ENCODE results near the gene RAB40C. TPM values are rescaled to one million over a fixed set of nuclear protein-coding genes. Genes with fewer than 3 reads are reported as not detected.

RAB40C gene
- total and polyA plus RNA-seq, 9 of the 15 experiments (the other 6 are each of a cell fraction or from before 2014, with no cell fraction given) = 0.17 to 23.4 (median 8.7) TPM

DNA sequence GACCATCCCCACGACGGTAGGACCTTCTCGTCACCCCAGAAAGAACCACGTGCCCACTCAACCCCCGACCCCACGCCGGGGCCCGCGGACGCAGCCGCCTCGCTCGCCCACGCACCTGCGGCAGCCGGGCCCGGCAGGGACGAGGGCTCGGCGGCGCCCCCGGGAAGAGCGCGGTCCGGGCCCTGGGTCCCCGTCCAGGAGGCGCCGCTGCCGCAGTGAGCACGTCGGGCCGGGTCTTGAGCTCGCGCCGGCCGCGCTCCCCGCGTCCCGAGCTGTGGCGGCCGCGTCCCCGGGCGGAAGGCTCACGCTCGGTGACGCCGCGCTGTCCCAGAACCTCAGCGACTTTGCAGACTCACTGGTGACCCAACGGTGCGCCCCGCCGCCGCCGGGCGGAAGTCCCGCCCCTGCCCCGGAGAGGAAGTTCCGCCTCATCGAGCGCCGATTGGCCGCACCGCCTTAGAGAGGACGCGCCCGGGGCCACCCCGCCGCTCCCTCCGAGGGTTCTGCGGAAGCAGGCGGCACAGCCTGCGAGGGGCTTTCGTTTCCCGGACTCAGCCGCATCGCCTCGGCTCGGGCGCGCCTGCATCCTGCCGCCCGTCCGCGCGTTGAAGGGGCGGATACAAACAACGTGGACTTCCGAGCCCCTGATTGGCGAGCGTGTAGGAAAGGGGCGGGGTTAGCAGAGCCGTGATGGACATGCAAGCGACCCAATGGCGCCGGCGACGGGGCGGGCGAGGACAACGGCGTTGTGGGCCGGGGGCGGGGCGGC, 793 bp upstream of the RAB40C start (continued):
- TF ChIP-seq, protein P1, sequence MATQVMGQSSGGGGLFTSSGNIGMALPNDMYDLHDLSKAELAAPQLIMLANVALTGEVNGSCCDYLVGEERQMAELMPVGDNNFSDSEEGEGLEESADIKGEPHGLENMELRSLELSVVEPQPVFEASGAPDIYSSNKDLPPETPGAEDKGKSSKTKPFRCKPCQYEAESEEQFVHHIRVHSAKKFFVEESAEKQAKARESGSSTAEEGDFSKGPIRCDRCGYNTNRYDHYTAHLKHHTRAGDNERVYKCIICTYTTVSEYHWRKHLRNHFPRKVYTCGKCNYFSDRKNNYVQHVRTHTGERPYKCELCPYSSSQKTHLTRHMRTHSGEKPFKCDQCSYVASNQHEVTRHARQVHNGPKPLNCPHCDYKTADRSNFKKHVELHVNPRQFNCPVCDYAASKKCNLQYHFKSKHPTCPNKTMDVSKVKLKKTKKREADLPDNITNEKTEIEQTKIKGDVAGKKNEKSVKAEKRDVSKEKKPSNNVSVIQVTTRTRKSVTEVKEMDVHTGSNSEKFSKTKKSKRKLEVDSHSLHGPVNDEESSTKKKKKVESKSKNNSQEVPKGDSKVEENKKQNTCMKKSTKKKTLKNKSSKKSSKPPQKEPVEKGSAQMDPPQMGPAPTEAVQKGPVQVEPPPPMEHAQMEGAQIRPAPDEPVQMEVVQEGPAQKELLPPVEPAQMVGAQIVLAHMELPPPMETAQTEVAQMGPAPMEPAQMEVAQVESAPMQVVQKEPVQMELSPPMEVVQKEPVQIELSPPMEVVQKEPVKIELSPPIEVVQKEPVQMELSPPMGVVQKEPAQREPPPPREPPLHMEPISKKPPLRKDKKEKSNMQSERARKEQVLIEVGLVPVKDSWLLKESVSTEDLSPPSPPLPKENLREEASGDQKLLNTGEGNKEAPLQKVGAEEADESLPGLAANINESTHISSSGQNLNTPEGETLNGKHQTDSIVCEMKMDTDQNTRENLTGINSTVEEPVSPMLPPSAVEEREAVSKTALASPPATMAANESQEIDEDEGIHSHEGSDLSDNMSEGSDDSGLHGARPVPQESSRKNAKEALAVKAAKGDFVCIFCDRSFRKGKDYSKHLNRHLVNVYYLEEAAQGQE (IDR thresholded peaks at IDR 0.05; ENCODE audit: borderline replicate concordance) = peak; percentile 31; the same call in 1 of the 2 replicates
- TF ChIP-seq, protein P1 (CRISPR knock-in tag; IDR thresholded peaks at IDR 0.05; ENCODE audit: low read depth) = no peak
- TF ChIP-seq FOXA3 (CRISPR knock-in tag; conservative IDR thresholded peaks at IDR 0.05 in 1 of 2, IDR thresholded peaks at IDR 0.05 in 1 of 2) = peak in 1 of 2 experiments; percentile 56; a peak in 1 of 4 replicates
- TF ChIP-seq ILK (tag; IDR thresholded peaks at IDR 0.05; ENCODE audit: borderline replicate concordance, low read depth) = no peak
- TF ChIP-seq MCM5 (IDR thresholded peaks at IDR 0.05; ENCODE audit: low read depth) = no peak
- TF ChIP-seq FOSL1 (tag; conservative IDR thresholded peaks at IDR 0.05) = 0 out of 2 replicates have a peak, but pooled peaks have one; percentile 2
- TF ChIP-seq NFRKB (IDR thresholded peaks at IDR 0.05; ENCODE audit: low read depth) = 0 out of 2 replicates have a peak, but pooled peaks have one; percentile 3
- peak; percentile 55 for TF ChIP-seq ZNF316 (IDR thresholded peaks at IDR 0.05)
- no peak; the same call in 1 of the 2 replicates for TF ChIP-seq ZNF780A (CRISPR knock-in tag; IDR thresholded peaks at IDR 0.05)
- no peak for TF ChIP-seq SREBF2 (CRISPR knock-in tag; IDR thresholded peaks at IDR 0.05)
- peak; percentile 87 for TF ChIP-seq NFE2 (IDR thresholded peaks at IDR 0.05; ENCODE audit: low read depth)
- TF ChIP-seq, protein P2, sequence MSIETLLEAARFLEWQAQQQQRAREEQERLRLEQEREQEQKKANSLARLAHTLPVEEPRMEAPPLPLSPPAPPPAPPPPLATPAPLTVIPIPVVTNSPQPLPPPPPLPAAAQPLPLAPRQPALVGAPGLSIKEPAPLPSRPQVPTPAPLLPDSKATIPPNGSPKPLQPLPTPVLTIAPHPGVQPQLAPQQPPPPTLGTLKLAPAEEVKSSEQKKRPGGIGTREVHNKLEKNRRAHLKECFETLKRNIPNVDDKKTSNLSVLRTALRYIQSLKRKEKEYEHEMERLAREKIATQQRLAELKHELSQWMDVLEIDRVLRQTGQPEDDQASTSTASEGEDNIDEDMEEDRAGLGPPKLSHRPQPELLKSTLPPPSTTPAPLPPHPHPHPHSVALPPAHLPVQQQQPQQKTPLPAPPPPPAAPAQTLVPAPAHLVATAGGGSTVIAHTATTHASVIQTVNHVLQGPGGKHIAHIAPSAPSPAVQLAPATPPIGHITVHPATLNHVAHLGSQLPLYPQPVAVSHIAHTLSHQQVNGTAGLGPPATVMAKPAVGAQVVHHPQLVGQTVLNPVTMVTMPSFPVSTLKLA (conservative IDR thresholded peaks at IDR 0.05) = peak; percentile 90 to 95
- TF ChIP-seq SAFB (IDR thresholded peaks at IDR 0.05; ENCODE audit: borderline replicate concordance, low read depth, low read length) = peak; percentile 78
- no peak for TF ChIP-seq ZSCAN29 (IDR thresholded peaks at IDR 0.05)
- no peak for TF ChIP-seq MEIS2 (IDR thresholded peaks at IDR 0.05; ENCODE audit: partially characterized antibody)
- TF ChIP-seq, protein P3, sequence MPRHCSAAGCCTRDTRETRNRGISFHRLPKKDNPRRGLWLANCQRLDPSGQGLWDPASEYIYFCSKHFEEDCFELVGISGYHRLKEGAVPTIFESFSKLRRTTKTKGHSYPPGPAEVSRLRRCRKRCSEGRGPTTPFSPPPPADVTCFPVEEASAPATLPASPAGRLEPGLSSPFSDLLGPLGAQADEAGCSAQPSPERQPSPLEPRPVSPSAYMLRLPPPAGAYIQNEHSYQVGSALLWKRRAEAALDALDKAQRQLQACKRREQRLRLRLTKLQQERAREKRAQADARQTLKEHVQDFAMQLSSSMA (CRISPR knock-in tag; IDR thresholded peaks at IDR 0.05) = 0 out of 2 replicates have a peak, but pooled peaks have one; percentile 53
- no peak for TF ChIP-seq ESRRB (CRISPR knock-in tag; IDR thresholded peaks at IDR 0.05; ENCODE audit: borderline replicate concordance)
